ENCODE measurements around the gene TMEM232. TPM values are rescaled to one million over a fixed set of nuclear protein-coding genes. Genes with fewer than 3 reads are reported as not detected.

The TMEM232 gene
- total RNA-seq, 1 experiment from 2014 or later: 1.6 TPM

DNA sequence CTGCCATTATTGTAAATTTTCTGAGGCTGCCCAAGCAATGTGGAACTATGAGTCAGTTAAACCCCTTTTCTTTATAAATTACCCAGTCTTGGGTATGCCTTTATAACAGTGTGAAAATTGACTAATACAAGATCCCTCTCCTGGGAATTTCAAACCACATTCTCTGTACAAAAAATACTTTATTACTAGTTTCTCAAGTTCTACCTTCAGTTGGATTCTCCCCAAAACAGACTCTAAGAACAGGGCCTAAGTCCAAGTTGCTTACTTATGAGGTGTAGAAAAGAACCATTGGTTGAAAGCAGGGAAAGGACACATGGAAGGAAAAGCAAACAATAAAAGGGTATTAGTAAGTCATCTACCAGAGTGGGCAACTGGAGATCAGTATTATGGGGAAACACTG, 343.2 kb downstream of the TMEM232 start:
- H4K5ac ChIP-seq (ENCODE audit: insufficient read length, low read depth, low read length): no peak overlapping the region
- no peak overlapping the region for H2AK5ac ChIP-seq (ENCODE audit: insufficient read length, low read length)
- peaks cover 2 to 7% of the 10 kb centered on the region in 2 experiments; a peak in 3 of 4 replicates for H3K4me1 Mint-ChIP-seq
- no peak overlapping the region for H3K18ac ChIP-seq (ENCODE audit: insufficient read length, low read depth, low read length)
- H3K23ac ChIP-seq (ENCODE audit: insufficient read length, low read depth, low read length): no peak overlapping the region
- H3K9ac ChIP-seq (ENCODE audit: extremely low read depth, insufficient read length, low read length): no peak overlapping the region
- H3K14ac ChIP-seq (ENCODE audit: insufficient read depth, low read length): no peak overlapping the region
- H3K36me3 Mint-ChIP-seq (ENCODE audit: insufficient read depth in 1 of 3, low read depth in 3 of 3): no peaks in the 10 kb centered on the region
- no peak overlapping the region for H2BK15ac ChIP-seq (ENCODE audit: low read depth, low read length)
- no peaks in the 10 kb centered on the region for H4K20me1 ChIP-seq (ENCODE audit: control insufficient read depth, insufficient read depth, insufficient read length)
- no peak overlapping the region for H3K4me3 Mint-ChIP-seq
- no peak overlapping the region for H2BK5ac ChIP-seq (ENCODE audit: insufficient read length, low read length)
- H3K27ac Mint-ChIP-seq: no peak overlapping the region
- no peak overlapping the region for H2BK12ac ChIP-seq (ENCODE audit: insufficient read length, low read depth, low read length)
- no peak overlapping the region for H3K56ac ChIP-seq (ENCODE audit: insufficient read length, low read depth, low read length)
- H3K4me1 ChIP-seq (ENCODE audit: insufficient read depth, low read length): no peaks in the 10 kb centered on the region
- H3K9me3 Mint-ChIP-seq: peaks cover 0 to 3% of the 10 kb centered on the region in 2 experiments; a peak in 1 of 5 replicates
- no peak overlapping the region for H2BK120ac ChIP-seq (ENCODE audit: low read depth, low read length, poor library complexity, severe bottlenecking)
- no peak overlapping the region for H4K8ac ChIP-seq (replicated peaks; ENCODE audit: insufficient read length, low read depth, low read length)
- no peaks in the 10 kb centered on the region for H3K27me3 Mint-ChIP-seq (ENCODE audit: low read depth)
- no peaks in the 10 kb centered on the region for H3K79me1 ChIP-seq (ENCODE audit: insufficient read depth, low read depth, low read length, poor library complexity, severe bottlenecking)
- no peaks in the 10 kb centered on the region for H3K23me2 ChIP-seq (ENCODE audit: insufficient read length, low read depth, low read length, poor library complexity, severe bottlenecking)
- no peak overlapping the region for H2AFZ ChIP-seq (ENCODE audit: low read length)
- no peak overlapping the region for H4K91ac ChIP-seq (ENCODE audit: insufficient read length, low read depth, low read length)
- H3K4ac ChIP-seq (ENCODE audit: low read depth, low read length): no peak overlapping the region
- no peak overlapping the region for H2BK20ac ChIP-seq (ENCODE audit: low read depth, low read length, poor library complexity, severe bottlenecking)
- H3K4me2 ChIP-seq (ENCODE audit: insufficient read depth, insufficient read length, low read length): no peak overlapping the region
- no peak overlapping the region for H3K27ac ChIP-seq (ENCODE audit: insufficient read length, low read depth, low read length)
- no peaks in the 10 kb centered on the region for H3K79me2 ChIP-seq (ENCODE audit: insufficient read depth, low read length)
- no peak overlapping the region for H3T11ph ChIP-seq (ENCODE audit: low read length)
- TF ChIP-seq CTCF (conservative IDR thresholded peaks at IDR 0.05): no peak
- no peaks in the 10 kb centered on the region for H3K9me3 ChIP-seq (ENCODE audit: control insufficient read depth, low read depth, low read length)
- no peak for DNase-seq
- H3K27me3 ChIP-seq (ENCODE audit: insufficient read depth, low read length): no peaks in the 10 kb centered on the region

Data from H9 (cell line).